Loucy (cell line): ENCODE data around the gene TDP1.

Source experiments
- H2AFZ ChIP-seq: fragments of 200-600 bp; sonication (generic); 2 replicates; pipeline ENCODE4 v1.6.0; 2016; ENCODE audit warnings: antibody characterized with exemption, mild to moderate bottlenecking, low read length, moderate library complexity
- H3F3A ChIP-seq: fragments of 200-600 bp; 2 replicates; pipeline ENCODE4 v1.6.0; 2016; ENCODE audit warnings: antibody characterized with exemption, low read depth, mild to moderate bottlenecking
- H3K27me3 ChIP-seq: fragments of 200-600 bp; sonication (generic); 2 replicates; pipeline ENCODE4 v1.6.1; 2014; ENCODE audit warnings: low read length, mild to moderate bottlenecking; ENCODE audit not compliant: insufficient read depth, poor library complexity, severe bottlenecking
- H3K36me3 ChIP-seq: fragments of 200-600 bp; sonication (generic); 2 replicates; pipeline ENCODE4 v1.6.1; 2016; ENCODE audit warnings: low read length; ENCODE audit not compliant: insufficient read depth
- H3K4me1 ChIP-seq: fragments of 200-600 bp; sonication (generic); 2 replicates; pipeline ENCODE4 v1.5.1; 2014; ENCODE audit warnings: low read length, mild to moderate bottlenecking; ENCODE audit not compliant: insufficient read depth, poor library complexity, severe bottlenecking
- H3K4me2 ChIP-seq: fragments of 200-600 bp; sonication (generic); 2 replicates; pipeline ENCODE4 v1.6.0; 2014; ENCODE audit warnings: antibody characterized with exemption, low read length, low read depth, mild to moderate bottlenecking; ENCODE audit not compliant: poor library complexity, severe bottlenecking
- H3K4me3 ChIP-seq: fragments of 200-600 bp; sonication (generic); 2 replicates; pipeline ENCODE4 v1.5.1; 2014; ENCODE audit warnings: low read length, mild to moderate bottlenecking, mixed read lengths; ENCODE audit not compliant: poor library complexity, severe bottlenecking
- H3K79me2 ChIP-seq: fragments of 200-600 bp; sonication (generic); 2 replicates; pipeline ENCODE4 v1.6.1; 2014; ENCODE audit warnings: low read length; ENCODE audit not compliant: insufficient read depth
- H3K9ac ChIP-seq: fragments of 200-600 bp; sonication (generic); 2 replicates; pipeline ENCODE4 v1.6.0; 2014; ENCODE audit warnings: mild to moderate bottlenecking, low read depth, low read length, moderate library complexity; ENCODE audit not compliant: poor library complexity, severe bottlenecking
- H3K9me2 ChIP-seq: fragments of 200-600 bp; sonication (generic); replicated peaks from 2 replicates; pipeline ENCODE4 v1.6.1; 2016; ENCODE audit warnings: low read depth, low read length, mixed read lengths
- H3K9me3 ChIP-seq: fragments of 200-600 bp; sonication (generic); 2 replicates; pipeline ENCODE4 v1.6.1; 2014; ENCODE audit warnings: mild to moderate bottlenecking, antibody characterized with exemption, low read length, low read depth; ENCODE audit not compliant: insufficient read depth
- H4K20me1 ChIP-seq: fragments of 200-600 bp; sonication (generic); 2 replicates; pipeline ENCODE4 v1.6.0; 2014; ENCODE audit warnings: antibody characterized with exemption, low read length, mild to moderate bottlenecking; ENCODE audit not compliant: insufficient read depth, poor library complexity, severe bottlenecking
- EZH2phosphoT487 ChIP-seq: fragments of 200-600 bp; IDR thresholded peaks from 2 replicates; pipeline ENCODE4 v1.6.1; 2018; ENCODE audit warnings: antibody characterized with exemption, mild to moderate bottlenecking, moderate library complexity, borderline replicate concordance
- TF ChIP-seq, protein P1 (sequence below): fragments of 200-600 bp; sonication (generic); conservative IDR thresholded peaks from 2 replicates; pipeline ENCODE4 v1.5.1; 2014; ENCODE audit warnings: mild to moderate bottlenecking, antibody characterized with exemption, low read length

TDP1 gene

DNA sequence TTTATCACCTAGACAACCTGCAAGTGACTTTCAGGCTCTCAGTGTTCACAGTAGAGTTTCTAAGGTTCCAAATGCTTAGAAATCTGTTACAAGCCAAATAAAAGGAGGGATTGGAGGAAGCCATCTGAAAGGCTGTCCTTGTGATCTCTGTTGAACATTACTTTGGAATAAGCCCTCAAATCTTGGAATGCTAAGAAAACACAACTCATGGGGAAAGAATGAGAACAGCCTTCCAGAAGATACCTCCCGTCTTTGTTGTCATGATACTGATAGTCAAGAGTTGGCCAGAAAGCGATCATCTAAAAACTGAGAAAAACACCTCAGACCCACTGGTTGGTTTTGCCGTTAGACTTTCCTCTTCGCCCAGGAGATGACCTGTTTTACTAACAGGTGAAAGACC lies 61.6 kb downstream of the TDP1 start:
- Histone ChIP-seq H3K79me2 (no peaks in the 10 kb centered on the region), H4K20me1 (no peaks in the 10 kb centered on the region), H3K4me3 (no peak overlapping the region), H3K4me1 (no peaks in the 10 kb centered on the region), H3K9me3 (peaks cover 6% of the 10 kb centered on the region; the same call in 1 of the 2 replicates), H2AFZ (no peak overlapping the region), H3F3A (no peaks in the 10 kb centered on the region), H3K9me2 (no peaks in the 10 kb centered on the region), H3K9ac (no peak overlapping the region), H3K36me3 (peaks cover 37% of the 10 kb centered on the region; the same call in 1 of the 2 replicates), H3K4me2 (no peak overlapping the region), H3K27me3 (no peaks in the 10 kb centered on the region)
- TF ChIP-seq, protein P1, sequence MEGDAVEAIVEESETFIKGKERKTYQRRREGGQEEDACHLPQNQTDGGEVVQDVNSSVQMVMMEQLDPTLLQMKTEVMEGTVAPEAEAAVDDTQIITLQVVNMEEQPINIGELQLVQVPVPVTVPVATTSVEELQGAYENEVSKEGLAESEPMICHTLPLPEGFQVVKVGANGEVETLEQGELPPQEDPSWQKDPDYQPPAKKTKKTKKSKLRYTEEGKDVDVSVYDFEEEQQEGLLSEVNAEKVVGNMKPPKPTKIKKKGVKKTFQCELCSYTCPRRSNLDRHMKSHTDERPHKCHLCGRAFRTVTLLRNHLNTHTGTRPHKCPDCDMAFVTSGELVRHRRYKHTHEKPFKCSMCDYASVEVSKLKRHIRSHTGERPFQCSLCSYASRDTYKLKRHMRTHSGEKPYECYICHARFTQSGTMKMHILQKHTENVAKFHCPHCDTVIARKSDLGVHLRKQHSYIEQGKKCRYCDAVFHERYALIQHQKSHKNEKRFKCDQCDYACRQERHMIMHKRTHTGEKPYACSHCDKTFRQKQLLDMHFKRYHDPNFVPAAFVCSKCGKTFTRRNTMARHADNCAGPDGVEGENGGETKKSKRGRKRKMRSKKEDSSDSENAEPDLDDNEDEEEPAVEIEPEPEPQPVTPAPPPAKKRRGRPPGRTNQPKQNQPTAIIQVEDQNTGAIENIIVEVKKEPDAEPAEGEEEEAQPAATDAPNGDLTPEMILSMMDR = no peak
- TF ChIP-seq EZH2phosphoT487 = no peak

- Histone ChIP-seq H4K20me1 (no peaks in the 10 kb centered on the region), H2AFZ (no peak overlapping the region), H3K9me2 (no peaks in the 10 kb centered on the region), H3K9me3 (no peaks in the 10 kb centered on the region), H3K4me2 (no peak overlapping the region), H3K79me2 (no peaks in the 10 kb centered on the region), H3K4me1 (no peaks in the 10 kb centered on the region), H3K4me3 (no peak overlapping the region), H3K27me3 (no peaks in the 10 kb centered on the region), H3K36me3 (peaks cover 45% of the 10 kb centered on the region; the same call in 1 of the 2 replicates), H3K9ac (no peak overlapping the region), H3F3A (no peaks in the 10 kb centered on the region)
- TF ChIP-seq EZH2phosphoT487 = no peak
- TF ChIP-seq, protein P1 = no peak
These were observed 64.2 kb downstream of the TDP1 start for GRCh38 chr14:90019824-90020523.

DNA sequence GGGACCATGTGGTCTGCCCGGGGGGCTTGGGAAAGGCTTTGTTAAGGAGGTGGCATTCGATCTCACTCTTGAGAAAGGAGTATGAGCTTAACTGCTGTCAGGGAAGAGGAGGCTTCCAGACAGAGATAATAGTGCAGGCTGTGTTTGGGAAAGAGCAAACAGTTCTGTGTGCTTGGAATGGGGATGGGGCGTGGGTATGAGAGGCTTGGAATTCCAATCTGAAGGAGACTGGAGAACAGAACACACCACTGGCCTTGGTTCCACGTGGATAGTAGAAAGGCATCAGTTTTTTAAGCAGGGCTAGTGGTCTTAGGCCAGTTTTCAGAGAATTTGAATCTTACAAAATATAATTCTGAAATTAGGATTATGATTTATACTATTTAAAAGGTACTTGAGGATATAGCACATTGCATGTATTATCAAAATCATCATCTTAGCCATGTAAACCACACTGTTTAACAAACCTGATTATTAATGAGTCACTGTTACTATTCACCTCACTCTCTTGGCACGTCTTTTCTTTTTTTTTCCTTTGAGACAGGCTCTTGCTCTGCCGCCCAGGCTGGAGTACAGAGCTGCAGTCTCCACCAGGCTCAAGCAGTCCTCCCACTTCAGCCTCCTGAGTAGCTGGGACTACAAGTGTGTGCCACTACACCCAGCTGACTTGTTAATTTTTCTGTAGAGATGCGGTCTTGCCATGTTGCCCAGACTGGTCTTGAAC lies 67.6 kb downstream of the TDP1 start:
- Histone ChIP-seq H3K4me3 (no peak overlapping the region), H3K4me2 (no peak overlapping the region), H3K9ac (no peak overlapping the region), H3K4me1 (no peaks in the 10 kb centered on the region), H3F3A (no peaks in the 10 kb centered on the region), H2AFZ (no peak overlapping the region), H3K27me3 (no peaks in the 10 kb centered on the region), H3K9me3 (no peaks in the 10 kb centered on the region), H3K9me2 (no peaks in the 10 kb centered on the region), H4K20me1 (no peaks in the 10 kb centered on the region), H3K36me3 (peaks cover 51% of the 10 kb centered on the region; the same call in 1 of the 2 replicates), H3K79me2 (no peaks in the 10 kb centered on the region)
- TF ChIP-seq, protein P1 = no peak
- TF ChIP-seq EZH2phosphoT487 = no peak
